BLaER1 treated with 17β-estradiol and CSF1 and Interleukin-3, amounts not matched to agents 10 nM and 100 nM (cell line): ENCODE measurements around the gene CMTM4.

ENCODE experiments used
- H3K27ac ChIP-seq, 11 experiments: shearing (Covaris generic); formaldehyde crosslinking; 2 replicates each; pipeline ENCODE4 v1.8.1; 2022
- H3K27me3 ChIP-seq, 11 experiments: shearing (Covaris generic); formaldehyde crosslinking; 2 replicates each; pipeline ENCODE4 v1.8.1; 2022
- H3K36me3 ChIP-seq, 11 experiments: shearing (Covaris generic); formaldehyde crosslinking; 2 replicates each; pipeline ENCODE4 v1.8.1; 2022
- H3K4me1 ChIP-seq, 10 experiments: shearing (Covaris generic); formaldehyde crosslinking; 2 replicates each; pipeline ENCODE4 v1.8.1; 2022
- H3K4me2 ChIP-seq, 11 experiments: shearing (Covaris generic); formaldehyde crosslinking; 2 replicates each; pipeline ENCODE4 v1.8.1; 2022
- H3K4me3 ChIP-seq, 10 experiments: shearing (Covaris generic); formaldehyde crosslinking; 2 replicates each; pipeline ENCODE4 v1.8.1; 2022
- H3K9ac ChIP-seq, 11 experiments: shearing (Covaris generic); formaldehyde crosslinking; 2 replicates each; pipeline ENCODE4 v1.8.1; 2022
- H3K9me3 ChIP-seq, 11 experiments: shearing (Covaris generic); formaldehyde crosslinking; replicated peaks in 1 of 11; 2 replicates each; pipeline ENCODE4 v1.8.1; 2022
- H4K20me1 ChIP-seq, 11 experiments: shearing (Covaris generic); formaldehyde crosslinking; 2 replicates each; pipeline ENCODE4 v1.8.1; 2022
- Cebpa-rat ChIP-seq, 11 experiments: shearing (Covaris generic); IDR thresholded peaks; 2 replicates each; pipeline ENCODE4 v1.8.1; 2022

CMTM4 gene

DNA sequence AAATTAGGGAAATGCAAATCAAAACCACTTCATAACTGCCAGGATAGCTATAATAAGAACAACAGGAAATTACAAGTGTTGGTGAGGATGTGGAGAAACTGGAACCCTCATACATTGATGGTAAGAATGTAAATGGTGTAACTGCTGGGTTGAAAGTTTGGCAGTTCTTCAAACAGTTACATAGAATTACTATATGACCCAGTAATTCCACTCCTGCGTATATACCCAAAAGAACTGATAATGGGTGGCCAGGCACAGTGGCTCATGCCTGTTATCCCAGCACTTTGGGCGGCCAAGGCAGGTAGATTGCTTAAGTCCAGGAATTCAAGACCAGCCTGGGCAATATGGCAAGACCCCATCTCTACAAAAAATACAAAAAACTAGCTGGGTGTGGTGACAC, 4.5 kb upstream of the CMTM4 start:
- H3K4me1 ChIP-seq: peaks cover 45 to 74% (median 60%) of the 10 kb centered on the region in 10 experiments

DNA sequence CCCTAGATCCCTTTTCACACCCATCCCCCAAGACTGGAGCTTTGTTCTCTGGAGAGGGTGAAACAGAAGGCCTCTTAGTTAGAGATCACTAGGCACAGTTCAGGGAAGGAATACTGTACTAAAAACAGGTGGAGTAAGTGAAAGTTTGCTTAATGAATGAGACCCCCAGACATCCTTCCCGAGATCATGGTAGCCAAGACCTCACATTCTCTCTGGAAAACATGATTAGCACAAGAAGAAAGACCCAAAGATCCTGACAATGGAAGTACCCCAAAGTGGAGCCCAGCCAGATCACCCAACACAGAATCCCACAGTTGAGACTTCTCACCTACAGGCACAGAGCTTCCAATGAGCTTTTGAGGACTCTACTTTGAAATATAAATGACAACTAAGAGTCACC, 3.4 kb upstream of the CMTM4 start:
- peaks cover 2 to 13% (median 11%) of the 10 kb centered on the region in 11 experiments; a peak in 16 of 22 replicates for H4K20me1 ChIP-seq
- H3K4me1 ChIP-seq: peaks cover 56 to 86% (median 71%) of the 10 kb centered on the region in 10 experiments
- H3K36me3 ChIP-seq: no peaks in the 10 kb centered on the region
- no peak for TF ChIP-seq Cebpa-rat (IDR thresholded peaks at IDR 0.05)
- peak overlapping the region in 9 of 11 experiments; percentile 64 to 80 (median 71); a peak in 13 of 22 replicates for H3K27ac ChIP-seq
- H3K4me2 ChIP-seq: peak overlapping the region in 9 of 11 experiments; percentile 1 to 83 (median 36); a peak in 11 of 22 replicates
- H3K9ac ChIP-seq: no peak overlapping the region
- H3K9me3 ChIP-seq: peaks cover 0 to 29% (median 22%) of the 10 kb centered on the region in 11 experiments; a peak in 19 of 22 replicates
- no peak overlapping the region for H3K4me3 ChIP-seq
- H3K27me3 ChIP-seq: peaks cover 8 to 33% (median 28%) of the 10 kb centered on the region in 11 experiments; a peak in 21 of 22 replicates

More for the DNA sequence above, 4.5 kb upstream of the CMTM4 start:
- Histone ChIP-seq H3K4me2 (peak overlapping the region; percentile 37 to 83 (median 57); a peak in 21 of 22 replicates), H3K9ac (peak overlapping the region in 6 of 11 experiments; percentile 8 to 55 (median 45); a peak in 8 of 22 replicates), H3K4me3 (peak overlapping the region in 7 of 10 experiments; percentile 3 to 30 (median 17); a peak in 5 of 20 replicates), H3K36me3 (no peaks in the 10 kb centered on the region), H3K27ac (peak overlapping the region in 10 of 11 experiments; percentile 64 to 80 (median 71); a peak in 20 of 22 replicates), H3K27me3 (peaks cover 2 to 21% (median 16%) of the 10 kb centered on the region in 11 experiments; a peak in 20 of 22 replicates), H3K9me3 (peaks cover 0 to 29% (median 22%) of the 10 kb centered on the region in 11 experiments; a peak in 19 of 22 replicates), H4K20me1 (peaks cover 0 to 2% (median under 1%) of the 10 kb centered on the region in 11 experiments; a peak in 10 of 22 replicates)
- TF ChIP-seq Cebpa-rat (IDR thresholded peaks at IDR 0.05): 0 out of 22 replicates have a peak, but pooled peaks of 1 of the 11 experiments have one; percentile 11

DNA sequence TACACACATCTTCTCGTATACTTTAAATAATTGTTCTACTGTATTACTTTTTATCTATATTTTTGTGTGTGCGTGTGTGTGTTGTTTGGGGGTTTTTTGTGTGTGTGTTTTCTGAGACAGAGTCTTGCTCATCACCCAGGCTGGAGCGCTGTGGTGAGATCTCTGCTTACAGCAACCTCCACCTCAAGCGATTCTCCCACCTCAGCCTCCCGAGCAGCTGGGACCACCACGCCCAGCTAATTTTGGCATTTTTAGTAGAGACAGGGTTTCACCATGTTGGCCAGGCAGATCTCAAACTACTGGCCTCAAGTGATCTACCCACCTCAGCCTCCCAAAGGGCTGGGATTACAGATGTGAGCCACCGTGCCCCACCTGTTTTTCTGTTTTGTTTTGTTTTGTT, 1.5 kb upstream of the CMTM4 start:
- Histone ChIP-seq H4K20me1 (peaks cover 3 to 30% (median 18%) of the 10 kb centered on the region in 11 experiments; a peak in 16 of 22 replicates), H3K36me3 (no peaks in the 10 kb centered on the region), H3K27me3 (peaks cover 8 to 46% (median 36%) of the 10 kb centered on the region in 11 experiments; a peak in 21 of 22 replicates), H3K4me3 (no peak overlapping the region), H3K4me1 (peaks cover 50 to 75% (median 61%) of the 10 kb centered on the region in 10 experiments), H3K9ac (no peak overlapping the region), H3K4me2 (peak overlapping the region in 8 of 11 experiments; percentile 8 to 100 (median 13); a peak in 9 of 22 replicates), H3K27ac (peak overlapping the region in 2 of 11 experiments; percentile 0 to 5; a peak in 2 of 22 replicates), H3K9me3 (peaks cover 0 to 29% (median 22%) of the 10 kb centered on the region in 11 experiments; a peak in 19 of 22 replicates)
- no peak for TF ChIP-seq Cebpa-rat (IDR thresholded peaks at IDR 0.05)

DNA sequence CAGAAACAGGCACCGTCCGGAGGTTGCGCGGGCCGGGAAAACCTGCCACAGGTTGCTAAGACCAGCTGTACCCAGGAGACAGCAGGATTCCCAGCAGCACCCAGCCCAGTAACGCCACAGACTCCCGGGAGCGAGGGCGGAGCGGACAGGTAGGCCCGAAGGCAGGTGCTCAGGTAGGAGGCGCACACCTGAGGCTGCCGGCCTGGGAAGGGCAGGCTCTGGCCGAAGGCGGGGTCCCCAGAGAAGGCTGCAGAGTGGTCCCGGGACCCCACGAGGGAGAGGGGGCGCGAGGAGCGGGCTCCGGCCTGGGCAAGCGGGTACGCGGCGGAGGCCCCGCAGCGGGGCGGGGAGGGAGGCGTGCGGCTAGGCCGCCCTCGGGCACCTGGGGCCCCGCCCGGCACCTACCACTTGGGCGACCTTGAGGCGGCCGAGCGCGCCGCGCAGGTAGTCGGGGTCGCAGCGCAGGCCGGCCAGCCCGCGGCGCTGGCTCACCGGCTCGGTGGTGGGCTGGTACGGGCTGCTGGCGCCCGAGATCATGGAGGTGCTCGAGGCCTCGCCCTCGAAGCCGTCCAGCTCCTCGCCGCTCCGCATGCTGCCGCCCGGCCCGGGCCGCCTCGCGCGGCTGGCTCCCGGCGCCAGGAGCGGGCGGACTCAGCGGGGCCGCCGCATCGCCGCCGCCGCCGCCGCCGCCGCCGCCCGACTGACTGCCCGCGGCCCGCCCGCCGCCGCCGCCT, 441 bp downstream of the CMTM4 start:
- Histone ChIP-seq H3K4me1 (peaks cover 36 to 55% (median 44%) of the 10 kb centered on the region in 10 experiments), H4K20me1 (peaks cover 3 to 36% (median 18%) of the 10 kb centered on the region in 11 experiments; a peak in 16 of 22 replicates), H3K36me3 (no peaks in the 10 kb centered on the region), H3K27me3 (peaks cover 8 to 46% (median 36%) of the 10 kb centered on the region in 11 experiments; a peak in 21 of 22 replicates), H3K27ac (peak overlapping the region; percentile 50 to 77 (median 68); a peak in 21 of 22 replicates), H3K9me3 (peaks cover 0 to 15% (median 9%) of the 10 kb centered on the region in 11 experiments; a peak in 19 of 22 replicates), H3K4me2 (peak overlapping the region; percentile 99 to 100 (median 100)), H3K4me3 (peak overlapping the region; percentile 64 to 85 (median 72)), H3K9ac (peak overlapping the region; percentile 68 to 87 (median 81))
- no peak for TF ChIP-seq Cebpa-rat (IDR thresholded peaks at IDR 0.05)

DNA sequence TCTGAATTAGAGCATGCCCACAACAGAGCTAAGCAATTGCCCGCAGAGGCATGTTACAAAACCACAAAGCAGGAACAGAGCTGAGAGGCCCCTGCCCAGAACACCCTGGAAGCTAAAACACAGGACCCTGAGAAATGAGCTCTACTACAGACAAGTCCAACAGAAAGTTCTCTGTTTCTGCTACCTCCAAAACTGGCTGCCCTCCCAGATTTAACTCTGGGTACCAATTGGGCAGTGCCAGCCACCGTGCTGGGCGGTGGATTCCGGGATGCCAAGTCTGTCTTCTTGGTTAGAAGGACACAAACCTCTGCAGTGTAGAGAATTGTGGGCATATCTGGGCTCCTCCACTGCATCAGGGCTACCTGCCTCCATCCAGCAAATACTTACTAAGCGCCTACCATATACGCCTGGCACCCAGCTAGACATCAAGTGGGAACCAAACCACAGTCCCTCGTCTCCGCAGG, 1.0 kb downstream of the CMTM4 start:
- peak overlapping the region; percentile 99 to 100 (median 100) for H3K4me2 ChIP-seq
- H4K20me1 ChIP-seq: peaks cover 3 to 37% (median 18%) of the 10 kb centered on the region in 11 experiments; a peak in 16 of 22 replicates
- no peak for TF ChIP-seq Cebpa-rat (IDR thresholded peaks at IDR 0.05)
- peak overlapping the region in 5 of 11 experiments; percentile 68 to 77 (median 71); a peak in 12 of 22 replicates for H3K27ac ChIP-seq
- peaks cover 30 to 49% (median 39%) of the 10 kb centered on the region in 10 experiments for H3K4me1 ChIP-seq
- H3K9ac ChIP-seq: peak overlapping the region; percentile 68 to 87 (median 81); a peak in 21 of 22 replicates
- H3K27me3 ChIP-seq: peaks cover 8 to 46% (median 36%) of the 10 kb centered on the region in 11 experiments; a peak in 21 of 22 replicates
- H3K9me3 ChIP-seq: peaks cover 0 to 9% (median 3%) of the 10 kb centered on the region in 11 experiments; a peak in 10 of 22 replicates
- no peaks in the 10 kb centered on the region for H3K36me3 ChIP-seq
- H3K4me3 ChIP-seq: peak overlapping the region; percentile 64 to 85 (median 72)

DNA sequence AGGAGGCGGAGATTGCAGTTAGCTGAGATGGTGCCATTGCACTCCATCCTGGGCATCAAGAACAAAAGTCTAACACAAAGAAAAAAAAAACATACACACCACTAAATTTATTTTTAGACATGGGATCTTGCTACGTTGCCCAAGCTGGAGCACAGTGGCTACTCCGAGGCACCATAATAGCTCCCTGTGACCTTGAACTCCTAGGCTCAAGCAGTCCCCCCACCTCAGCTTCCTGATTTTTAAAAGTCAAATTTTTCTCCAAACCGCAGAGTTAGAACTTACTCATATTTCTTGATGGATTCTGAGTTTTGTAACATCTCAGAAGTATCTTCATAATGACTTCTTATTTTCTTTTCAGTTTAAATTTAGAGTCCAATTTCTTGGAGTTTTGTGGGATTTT, 3.4 kb downstream of the CMTM4 start:
- Histone ChIP-seq H3K4me3 (no peak overlapping the region), H4K20me1 (peaks cover 3 to 37% (median 18%) of the 10 kb centered on the region in 11 experiments; a peak in 16 of 22 replicates), H3K27me3 (peaks cover 8 to 46% (median 36%) of the 10 kb centered on the region in 11 experiments; a peak in 21 of 22 replicates), H3K9me3 (no peaks in the 10 kb centered on the region), H3K9ac (no peak overlapping the region), H3K36me3 (no peaks in the 10 kb centered on the region), H3K4me2 (no peak overlapping the region), H3K4me1 (peaks cover 19 to 30% (median 24%) of the 10 kb centered on the region in 10 experiments), H3K27ac (no peak overlapping the region)
- TF ChIP-seq Cebpa-rat (IDR thresholded peaks at IDR 0.05): no peak

DNA sequence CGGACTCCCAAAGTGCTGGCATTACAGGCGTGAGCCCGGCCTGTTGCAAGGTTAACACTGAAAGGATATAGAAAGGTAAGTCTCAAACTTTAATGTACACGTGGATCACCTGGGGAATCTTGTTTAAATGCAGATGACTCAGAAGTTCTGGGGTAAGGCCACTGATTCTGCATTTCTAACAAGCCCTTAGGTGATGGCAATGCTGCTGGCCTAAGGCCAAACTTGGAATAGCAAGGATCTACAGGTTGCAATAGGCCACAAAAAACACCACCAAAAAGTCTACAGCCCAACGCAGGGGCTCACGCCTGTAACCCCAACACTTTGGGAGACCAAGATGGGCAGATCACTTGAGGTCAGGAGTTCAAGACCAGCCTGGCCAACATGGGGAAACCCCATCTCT, 4.2 kb downstream of the CMTM4 start:
- H3K4me2 ChIP-seq: no peak overlapping the region
- H3K36me3 ChIP-seq: no peaks in the 10 kb centered on the region
- no peak overlapping the region for H3K27ac ChIP-seq
- no peak for TF ChIP-seq Cebpa-rat (IDR thresholded peaks at IDR 0.05)
- no peak overlapping the region for H3K4me3 ChIP-seq
- no peak overlapping the region for H3K9ac ChIP-seq
- no peaks in the 10 kb centered on the region for H3K9me3 ChIP-seq
- H3K27me3 ChIP-seq: peaks cover 8 to 38% (median 28%) of the 10 kb centered on the region in 11 experiments; a peak in 21 of 22 replicates
- peaks cover 18 to 23% (median 20%) of the 10 kb centered on the region in 10 experiments for H3K4me1 ChIP-seq
- H4K20me1 ChIP-seq: peaks cover 3 to 37% (median 18%) of the 10 kb centered on the region in 11 experiments; a peak in 16 of 22 replicates

DNA sequence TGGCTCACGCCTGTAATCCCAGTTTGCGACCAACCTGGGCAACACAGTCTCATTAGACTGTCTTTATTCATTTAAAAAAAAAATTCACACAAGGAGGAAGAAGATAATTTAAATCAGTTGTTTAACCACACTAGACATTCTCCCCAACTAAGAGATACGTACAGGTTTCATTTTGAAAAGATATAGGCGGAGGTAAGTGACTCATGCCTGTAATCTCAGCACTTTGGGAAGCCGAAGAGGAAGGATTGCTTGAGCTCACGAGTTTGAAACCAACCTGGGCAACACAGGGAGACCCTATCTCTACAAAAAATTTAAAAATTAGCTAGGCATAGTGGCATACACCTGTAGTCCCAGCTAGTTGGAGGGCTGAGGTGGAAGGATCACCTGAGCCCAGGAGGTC, 5.3 kb downstream of the CMTM4 start:
- Histone ChIP-seq H3K27ac (no peak overlapping the region), H3K4me2 (no peak overlapping the region)
- no peak for TF ChIP-seq Cebpa-rat (IDR thresholded peaks at IDR 0.05)

More for the DNA sequence above, 5.3 kb downstream of the CMTM4 start:
- Histone ChIP-seq H3K4me3 (no peak overlapping the region), H3K9me3 (no peaks in the 10 kb centered on the region), H3K36me3 (no peaks in the 10 kb centered on the region), H3K4me1 (peaks cover 15 to 21% (median 16%) of the 10 kb centered on the region in 10 experiments), H4K20me1 (peaks cover 3 to 37% (median 18%) of the 10 kb centered on the region in 11 experiments; a peak in 16 of 22 replicates), H3K9ac (no peak overlapping the region), H3K27me3 (peaks cover 8 to 27% (median 17%) of the 10 kb centered on the region in 11 experiments; a peak in 21 of 22 replicates)
